Liver (tissue), 9 donors: ENCODE results near the gene FOXO1. TPM values are rescaled to one million over a fixed set of nuclear protein-coding genes. Genes with fewer than 3 reads are reported as not detected.

Experiments used
- DNase-seq: peaks from one replicate; pipeline ENCODE4 v3.0.0-alpha.2; 2017; ENCODE audit warnings: low spot score
- H3K27ac ChIP-seq, 2 donors: one replicate each; pipeline ENCODE4 v1.7.0; 2013; ENCODE audit warnings: inconsistent platforms in 2 of 2, low read length in 2 of 2, control low read depth in 1 of 2, low read depth in 1 of 2, mild to moderate bottlenecking in 1 of 2
- H3K27me3 ChIP-seq, 4 donors: one replicate each; pipeline versions ENCODE4 v1.6.1 to v1.7.0; 2013; ENCODE audit warnings: low read length in 3 of 4, inconsistent platforms in 1 of 4, mild to moderate bottlenecking in 1 of 4, moderate library complexity in 1 of 4; ENCODE audit not compliant: control insufficient read depth in 4 of 4, insufficient read depth in 4 of 4
- H3K36me3 ChIP-seq, 4 donors: one replicate each; pipeline versions ENCODE4 v1.6.1 to v1.7.0; 2013; ENCODE audit warnings: low read length in 3 of 4, mild to moderate bottlenecking in 3 of 4, low read depth in 1 of 4, moderate library complexity in 1 of 4; ENCODE audit not compliant: control insufficient read depth in 4 of 4, insufficient read depth in 3 of 4
- H3K4me1 ChIP-seq, 4 donors: one replicate each; pipeline versions ENCODE4 v1.6.1 to v1.7.0; 2013; ENCODE audit warnings: low read length in 3 of 4, mild to moderate bottlenecking in 3 of 4, moderate library complexity in 1 of 4; ENCODE audit not compliant: control insufficient read depth in 4 of 4, insufficient read depth in 4 of 4
- H3K4me3 ChIP-seq, 3 donors: one replicate each; pipeline versions ENCODE4 v1.6.1 to v1.7.0; 2013; ENCODE audit warnings: low read length in 3 of 3, control low read depth in 1 of 3, low read depth in 1 of 3, mild to moderate bottlenecking in 1 of 3
- H3K9ac ChIP-seq, 2 donors: one replicate each; pipeline ENCODE4 v1.7.0; 2013; ENCODE audit warnings: low read length in 2 of 2, mild to moderate bottlenecking in 2 of 2, moderate library complexity in 2 of 2, control low read depth in 1 of 2, low read depth in 1 of 2
- H3K9me3 ChIP-seq, 4 donors: one replicate each; pipeline versions ENCODE4 v1.6.1 to v1.7.0; 2013; ENCODE audit warnings: low read length in 3 of 4; ENCODE audit not compliant: control insufficient read depth in 4 of 4
- EGR1 ChIP-seq, 2 donors: IDR thresholded peaks; 2 replicates each; pipeline ENCODE4 v1.6.1; 2016 to 2018; ENCODE audit warnings: antibody characterized with exemption in 2 of 2, low read depth in 2 of 2
- FOXA1 ChIP-seq: IDR thresholded peaks from 2 replicates; pipeline ENCODE4 v1.6.1; 2016; ENCODE audit warnings: antibody characterized with exemption
- FOXA2 ChIP-seq: IDR thresholded peaks from 2 replicates; pipeline ENCODE4 v1.6.1; 2016; ENCODE audit warnings: antibody characterized with exemption
- GABPA ChIP-seq, 2 donors: IDR thresholded peaks in 1 of 2; conservative IDR thresholded peaks in 1 of 2; 2 replicates each; pipeline ENCODE4 v1.6.1; 2016; ENCODE audit warnings: antibody characterized with exemption in 2 of 2, mild to moderate bottlenecking in 1 of 2, moderate library complexity in 1 of 2
- HNF4A ChIP-seq, 2 donors: conservative IDR thresholded peaks; 2 replicates each; pipeline ENCODE4 v1.6.1; 2016; ENCODE audit warnings: antibody characterized with exemption in 2 of 2, mild to moderate bottlenecking in 2 of 2
- HNF4G ChIP-seq: IDR thresholded peaks from 2 replicates; pipeline ENCODE4 v1.6.1; 2016; ENCODE audit warnings: antibody characterized with exemption
- JUND ChIP-seq, 2 donors: IDR thresholded peaks; 2 replicates each; pipeline ENCODE4 v1.6.1; 2016; ENCODE audit warnings: antibody characterized with exemption in 2 of 2
- NR2F2 ChIP-seq: IDR thresholded peaks from 2 replicates; pipeline ENCODE4 v1.6.1; 2016; ENCODE audit warnings: antibody characterized with exemption
- RAD21 ChIP-seq, 2 donors: IDR thresholded peaks; 2 replicates each; pipeline ENCODE4 v1.6.1; 2016; ENCODE audit warnings: antibody characterized with exemption in 2 of 2, mild to moderate bottlenecking in 2 of 2
- RXRA ChIP-seq, 2 donors: IDR thresholded peaks; 2 replicates each; pipeline ENCODE4 v1.6.1; 2017 to 2018; ENCODE audit warnings: antibody characterized with exemption in 2 of 2, mild to moderate bottlenecking in 1 of 2
- SP1 ChIP-seq: IDR thresholded peaks from 2 replicates; pipeline ENCODE4 v1.6.1; 2018; ENCODE audit warnings: antibody characterized with exemption, mild to moderate bottlenecking
- TAF1 ChIP-seq: conservative IDR thresholded peaks from 2 replicates; pipeline ENCODE4 v1.6.1; 2016; ENCODE audit warnings: antibody characterized with exemption, mild to moderate bottlenecking
- YY1 ChIP-seq: IDR thresholded peaks from 2 replicates; pipeline ENCODE4 v1.6.1; 2016; ENCODE audit warnings: antibody characterized with exemption, mild to moderate bottlenecking
- ZBTB33 ChIP-seq: IDR thresholded peaks from 2 replicates; pipeline ENCODE4 v1.6.1; 2016; ENCODE audit warnings: antibody characterized with exemption
- WGBS: extraction: QIAGEN DNeasy Blood & Tissue Kit; methylation state at CpG from one replicate; pipeline ENCODE4 v1.1.7; 2013; 5-methylcytosine and 5-hydroxymethylcytosine counted together
- polyA plus RNA-seq, 2 donors: library from polyadenylated mRNA; stranded (reverse) in 1 of 2; unstranded in 1 of 2; fragments of 200-250 nt in 1 of 2; fragments of >200 nt in 1 of 2; fragmentation: Nextera tagmentation in 1 of 2; extraction: Ambion mirVana in 1 of 2; gene quantifications; one replicate each; pipeline versions ENCODE4 v1.2.1 to v1.2.3, GENCODE V29; 2013 to 2015
- total RNA-seq, 2 donors: library from RNA; depleted of rRNA; stranded (reverse); fragments of >200 nt; gene quantifications; one replicate each; pipeline ENCODE4 v1.2.3, GENCODE V29; 2014
- TF ChIP-seq, protein P1 (sequence below): fragments of 150-350 bp; IDR thresholded peaks from 2 replicates; pipeline ENCODE4 v1.5.1; 2017; ENCODE audit warnings: improper control_type of control experiment, low read depth, low read length; ENCODE audit not compliant: missing input control
- TF ChIP-seq, protein P2 (sequence below): IDR thresholded peaks from 2 replicates; pipeline ENCODE4 v1.6.1; 2016; ENCODE audit warnings: antibody characterized with exemption
- TF ChIP-seq, protein P3 (sequence below): IDR thresholded peaks from 2 replicates; pipeline ENCODE4 v1.6.1; 2016; ENCODE audit warnings: antibody characterized with exemption, mild to moderate bottlenecking
- TF ChIP-seq, protein P4 (sequence below): IDR thresholded peaks from 2 replicates; pipeline ENCODE4 v1.6.1; 2016; ENCODE audit warnings: antibody characterized with exemption
- donor health status: healthy.
- donor health status: healthy.
- donor health status: healthy.
- donor health status: healthy.
- donor health status: healthy.

The FOXO1 gene
- total and polyA plus RNA-seq, 4 donors: 5.4 to 23.6 (median 8.6) TPM

DNA sequence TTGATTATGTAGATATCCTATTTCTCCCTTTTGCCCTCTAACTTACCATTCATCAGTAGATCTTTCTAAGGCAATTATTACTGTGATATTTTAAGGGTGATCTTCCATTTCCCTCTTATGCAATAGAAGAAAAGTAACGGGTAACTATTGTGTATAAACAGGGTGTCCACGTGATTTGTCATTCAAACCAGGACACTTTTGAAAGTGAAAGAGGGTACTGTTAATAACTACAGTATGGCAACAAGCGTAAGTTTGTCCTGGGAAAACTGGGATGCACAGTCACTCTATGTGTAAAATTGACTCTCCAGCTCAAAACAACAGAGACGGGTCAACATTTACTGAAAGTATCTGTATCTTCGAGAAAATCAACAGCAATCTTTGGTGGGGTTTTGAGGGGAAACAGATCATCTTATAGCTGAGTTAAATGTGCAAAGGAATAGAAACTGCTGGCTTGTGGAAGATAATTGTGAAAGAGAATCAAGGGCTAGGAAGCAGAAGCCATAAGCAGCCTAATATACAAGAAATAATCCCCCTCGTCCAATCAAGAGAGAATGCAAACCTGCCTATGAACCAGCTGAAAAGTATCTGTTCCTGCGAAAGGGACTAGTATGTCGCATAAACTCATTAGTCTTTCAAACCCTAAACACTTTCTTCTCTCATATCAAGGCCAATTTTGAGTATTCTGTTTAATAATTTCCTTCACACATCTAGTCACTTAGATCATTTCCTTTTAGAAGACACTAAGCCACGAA is 126.7 kb downstream of the FOXO1 start:
- peak overlapping the region in 1 of 2 donors; percentile 11 for H3K27ac ChIP-seq
- peaks cover 0 to 22% (median 5%) of the 10 kb centered on the region in 4 donors for H3K4me1 ChIP-seq
- 83% methylated on average over 9 of the region's 9 CpGs for WGBS
- no peaks in the 10 kb centered on the region for H3K9me3 ChIP-seq
- H3K36me3 ChIP-seq: no peaks in the 10 kb centered on the region
- no peak for DNase-seq
- no peak for TF ChIP-seq HNF4G
- TF ChIP-seq SP1: no peak
- no peak for TF ChIP-seq NR2F2
- TF ChIP-seq, protein P1, sequence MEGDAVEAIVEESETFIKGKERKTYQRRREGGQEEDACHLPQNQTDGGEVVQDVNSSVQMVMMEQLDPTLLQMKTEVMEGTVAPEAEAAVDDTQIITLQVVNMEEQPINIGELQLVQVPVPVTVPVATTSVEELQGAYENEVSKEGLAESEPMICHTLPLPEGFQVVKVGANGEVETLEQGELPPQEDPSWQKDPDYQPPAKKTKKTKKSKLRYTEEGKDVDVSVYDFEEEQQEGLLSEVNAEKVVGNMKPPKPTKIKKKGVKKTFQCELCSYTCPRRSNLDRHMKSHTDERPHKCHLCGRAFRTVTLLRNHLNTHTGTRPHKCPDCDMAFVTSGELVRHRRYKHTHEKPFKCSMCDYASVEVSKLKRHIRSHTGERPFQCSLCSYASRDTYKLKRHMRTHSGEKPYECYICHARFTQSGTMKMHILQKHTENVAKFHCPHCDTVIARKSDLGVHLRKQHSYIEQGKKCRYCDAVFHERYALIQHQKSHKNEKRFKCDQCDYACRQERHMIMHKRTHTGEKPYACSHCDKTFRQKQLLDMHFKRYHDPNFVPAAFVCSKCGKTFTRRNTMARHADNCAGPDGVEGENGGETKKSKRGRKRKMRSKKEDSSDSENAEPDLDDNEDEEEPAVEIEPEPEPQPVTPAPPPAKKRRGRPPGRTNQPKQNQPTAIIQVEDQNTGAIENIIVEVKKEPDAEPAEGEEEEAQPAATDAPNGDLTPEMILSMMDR: no peak
- TF ChIP-seq JUND (IDR thresholded peaks at IDR 0.05): no peak
- no peak for TF ChIP-seq TAF1
- no peak for TF ChIP-seq RXRA (IDR thresholded peaks at IDR 0.05)
- TF ChIP-seq, protein P2, sequence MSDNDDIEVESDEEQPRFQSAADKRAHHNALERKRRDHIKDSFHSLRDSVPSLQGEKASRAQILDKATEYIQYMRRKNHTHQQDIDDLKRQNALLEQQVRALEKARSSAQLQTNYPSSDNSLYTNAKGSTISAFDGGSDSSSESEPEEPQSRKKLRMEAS: no peak
- no peak for TF ChIP-seq FOXA2
- TF ChIP-seq RAD21 (IDR thresholded peaks at IDR 0.05): no peak
- no peak for TF ChIP-seq GABPA (IDR thresholded peaks at IDR 0.05 in 1 of 2, conservative IDR thresholded peaks at IDR 0.05 in 1 of 2)
- TF ChIP-seq, protein P3, sequence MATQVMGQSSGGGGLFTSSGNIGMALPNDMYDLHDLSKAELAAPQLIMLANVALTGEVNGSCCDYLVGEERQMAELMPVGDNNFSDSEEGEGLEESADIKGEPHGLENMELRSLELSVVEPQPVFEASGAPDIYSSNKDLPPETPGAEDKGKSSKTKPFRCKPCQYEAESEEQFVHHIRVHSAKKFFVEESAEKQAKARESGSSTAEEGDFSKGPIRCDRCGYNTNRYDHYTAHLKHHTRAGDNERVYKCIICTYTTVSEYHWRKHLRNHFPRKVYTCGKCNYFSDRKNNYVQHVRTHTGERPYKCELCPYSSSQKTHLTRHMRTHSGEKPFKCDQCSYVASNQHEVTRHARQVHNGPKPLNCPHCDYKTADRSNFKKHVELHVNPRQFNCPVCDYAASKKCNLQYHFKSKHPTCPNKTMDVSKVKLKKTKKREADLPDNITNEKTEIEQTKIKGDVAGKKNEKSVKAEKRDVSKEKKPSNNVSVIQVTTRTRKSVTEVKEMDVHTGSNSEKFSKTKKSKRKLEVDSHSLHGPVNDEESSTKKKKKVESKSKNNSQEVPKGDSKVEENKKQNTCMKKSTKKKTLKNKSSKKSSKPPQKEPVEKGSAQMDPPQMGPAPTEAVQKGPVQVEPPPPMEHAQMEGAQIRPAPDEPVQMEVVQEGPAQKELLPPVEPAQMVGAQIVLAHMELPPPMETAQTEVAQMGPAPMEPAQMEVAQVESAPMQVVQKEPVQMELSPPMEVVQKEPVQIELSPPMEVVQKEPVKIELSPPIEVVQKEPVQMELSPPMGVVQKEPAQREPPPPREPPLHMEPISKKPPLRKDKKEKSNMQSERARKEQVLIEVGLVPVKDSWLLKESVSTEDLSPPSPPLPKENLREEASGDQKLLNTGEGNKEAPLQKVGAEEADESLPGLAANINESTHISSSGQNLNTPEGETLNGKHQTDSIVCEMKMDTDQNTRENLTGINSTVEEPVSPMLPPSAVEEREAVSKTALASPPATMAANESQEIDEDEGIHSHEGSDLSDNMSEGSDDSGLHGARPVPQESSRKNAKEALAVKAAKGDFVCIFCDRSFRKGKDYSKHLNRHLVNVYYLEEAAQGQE: no peak
- TF ChIP-seq, protein P4, sequence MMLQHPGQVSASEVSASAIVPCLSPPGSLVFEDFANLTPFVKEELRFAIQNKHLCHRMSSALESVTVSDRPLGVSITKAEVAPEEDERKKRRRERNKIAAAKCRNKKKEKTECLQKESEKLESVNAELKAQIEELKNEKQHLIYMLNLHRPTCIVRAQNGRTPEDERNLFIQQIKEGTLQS: no peak
- TF ChIP-seq FOXA1: no peak
- TF ChIP-seq EGR1 (IDR thresholded peaks at IDR 0.05; ENCODE audit: low read depth in 2 of 2): no peak
- TF ChIP-seq YY1: no peak
- no peak for TF ChIP-seq ZBTB33
- no peak for TF ChIP-seq HNF4A (conservative IDR thresholded peaks at IDR 0.05)
- no peaks in the 10 kb centered on the region for H3K27me3 ChIP-seq
- H3K9ac ChIP-seq: no peak overlapping the region
- H3K4me3 ChIP-seq: no peak overlapping the region
